IMR-90 (cell line): ENCODE results near the gene CBR1. TPM values are rescaled to one million over a fixed set of nuclear protein-coding genes. Genes with fewer than 3 reads are reported as not detected.

Experiments used
- ATAC-seq: fragments of 200-7000 bp; cut with Tn5 transposase; 2 replicates; pipeline ENCODE4 v1.9.1; 2020; ENCODE audit warnings: low read depth, mild to moderate bottlenecking, moderate library complexity
- BruUV-seq: library from RNA; stranded (reverse); fragments of 400-500 nt; replicated peaks from 2 replicates; lab custom pipeline; 2021; lab: Mats Ljungman, UMichigan
- CTCF ChIA-PET: fragments of 300-600 bp; formaldehyde crosslinking; extraction: SDS; loops from one replicate; lab custom pipeline; 2021; ENCODE audit warnings: antibody characterized with exemption; lab: Yijun Ruan, JAX
- POLR2A ChIA-PET: fragments of 300-600 bp; sonication (Branson Sonifier 250); formaldehyde crosslinking; loops from one replicate; lab custom pipeline; 2022; ENCODE audit warnings: antibody characterized with exemption; ENCODE audit not compliant: unreplicated experiment; lab: Charles Lee
- DNase-seq: peaks from one replicate; pipeline ENCODE4 v3.0.0; 2013
- H2AFZ ChIP-seq: replicated peaks from 2 replicates; pipeline ENCODE3; 2013; ENCODE audit warnings: low read length, mild to moderate bottlenecking; ENCODE audit not compliant: poor library complexity
- H2AK5ac ChIP-seq: 2 replicates; pipeline ENCODE4 v1.6.1; 2013; ENCODE audit warnings: low read depth, low read length, inconsistent platforms
- H2AK9ac ChIP-seq: replicated peaks from 2 replicates; pipeline ENCODE3; 2013; ENCODE audit warnings: mild to moderate bottlenecking, low read depth, low read length, moderate library complexity; ENCODE audit not compliant: poor library complexity
- H2BK120ac ChIP-seq: 2 replicates; pipeline ENCODE4 v1.6.1; 2013; ENCODE audit warnings: low read depth, low read length, inconsistent platforms
- H2BK15ac ChIP-seq: 3 replicates; pipeline ENCODE4 v1.6.1; 2013; ENCODE audit warnings: low read depth, low read length, inconsistent platforms
- H2BK20ac ChIP-seq: 2 replicates; pipeline ENCODE4 v1.6.1; 2013; ENCODE audit warnings: low read depth, mild to moderate bottlenecking, inconsistent platforms, low read length, moderate library complexity
- H2BK5ac ChIP-seq: 2 replicates; pipeline ENCODE4 v1.6.1; 2013; ENCODE audit warnings: mild to moderate bottlenecking, low read depth, low read length, inconsistent platforms; ENCODE audit not compliant: poor library complexity, severe bottlenecking
- H3K14ac ChIP-seq: replicated peaks from 2 replicates; pipeline ENCODE4 v1.6.1; 2013; ENCODE audit warnings: low read depth, low read length, inconsistent platforms
- H3K18ac ChIP-seq: 2 replicates; pipeline ENCODE4 v1.6.1; 2013; ENCODE audit warnings: low read depth, low read length, control low read depth
- H3K23ac ChIP-seq: 2 replicates; pipeline ENCODE4 v1.6.1; 2013; ENCODE audit warnings: low read depth, low read length, inconsistent platforms
- H3K27ac ChIP-seq: 2 replicates; pipeline ENCODE4 v1.5.1; 2013; ENCODE audit warnings: mild to moderate bottlenecking, control low read depth, low read length; ENCODE audit not compliant: insufficient read depth
- H3K27me3 ChIP-seq: 2 replicates; pipeline ENCODE4 v1.6.1; 2013; ENCODE audit warnings: low read length; ENCODE audit not compliant: control insufficient read depth, insufficient read depth
- H3K36me3 ChIP-seq: 2 replicates; pipeline ENCODE4 v1.6.1; 2013; ENCODE audit warnings: low read length, mixed read lengths; ENCODE audit not compliant: control insufficient read depth, insufficient read depth
- H3K4ac ChIP-seq: 2 replicates; pipeline ENCODE4 v1.6.1; 2013; ENCODE audit warnings: low read depth, low read length, inconsistent platforms
- H3K4me1 ChIP-seq: 2 replicates; pipeline ENCODE4 v1.6.1; 2013; ENCODE audit warnings: low read length, mixed read lengths; ENCODE audit not compliant: control insufficient read depth, insufficient read depth
- H3K4me2 ChIP-seq: 2 replicates; pipeline ENCODE4 v1.6.1; 2013; ENCODE audit warnings: low read depth, mild to moderate bottlenecking, control low read depth, low read length, moderate library complexity
- H3K4me3 ChIP-seq: 2 replicates; pipeline ENCODE4 v1.5.1; 2013; ENCODE audit warnings: low read depth, mild to moderate bottlenecking, control low read depth, low read length, moderate library complexity; ENCODE audit not compliant: insufficient read depth
- H3K56ac ChIP-seq: 2 replicates; pipeline ENCODE4 v1.6.1; 2013; ENCODE audit warnings: low read length, inconsistent platforms; ENCODE audit not compliant: insufficient read depth; ENCODE audit errors: extremely low read depth
- H3K79me1 ChIP-seq, 2 experiments: 2 replicates each; pipeline ENCODE4 v1.6.1; 2013; ENCODE audit warnings: low read length in 2 of 2, inconsistent platforms in 1 of 2, low read depth in 1 of 2
- H3K9ac ChIP-seq: 2 replicates; pipeline ENCODE4 v1.6.1; 2013; ENCODE audit warnings: low read depth, low read length, control low read depth
- H3K9me1 ChIP-seq: 2 replicates; pipeline ENCODE4 v1.6.1; 2013; ENCODE audit warnings: low read length, inconsistent platforms; ENCODE audit not compliant: insufficient read depth
- H3K9me3 ChIP-seq: 2 replicates; pipeline ENCODE4 v1.6.1; 2013; ENCODE audit warnings: low read length; ENCODE audit not compliant: control insufficient read depth, insufficient read depth
- H4K20me1 ChIP-seq: 2 replicates; pipeline ENCODE4 v1.6.1; 2013; ENCODE audit warnings: low read length, inconsistent platforms; ENCODE audit not compliant: insufficient read depth
- H4K5ac ChIP-seq: 2 replicates; pipeline ENCODE4 v1.6.1; 2013; ENCODE audit warnings: mild to moderate bottlenecking, low read depth, low read length, control low read depth
- H4K8ac ChIP-seq, 2 experiments: 2 replicates each; pipeline ENCODE4 v1.6.1; 2013; ENCODE audit warnings: low read depth in 2 of 2, low read length in 2 of 2, control low read depth in 1 of 2, inconsistent platforms in 1 of 2
- H4K91ac ChIP-seq: 2 replicates; pipeline ENCODE4 v1.6.1; 2013; ENCODE audit warnings: low read depth, low read length, inconsistent platforms; ENCODE audit not compliant: insufficient read depth
- CEBPB ChIP-seq: IDR thresholded peaks from 2 replicates; pipeline ENCODE4 v1.6.1; 2012; ENCODE audit warnings: low read depth, low read length, improper control_type of control experiment
- MAFK ChIP-seq: IDR thresholded peaks from 2 replicates; pipeline ENCODE4 v1.6.1; 2012; ENCODE audit warnings: low read depth, low read length, improper control_type of control experiment
- MXI1 ChIP-seq: IDR thresholded peaks from 2 replicates; pipeline ENCODE4 v1.6.1; 2012; ENCODE audit warnings: low read depth, mild to moderate bottlenecking, low read length, moderate library complexity, borderline replicate concordance
- NFE2L2 ChIP-seq: fragments of 150-350 bp; IDR thresholded peaks from 2 replicates; pipeline ENCODE4 v1.6.1; 2016; ENCODE audit warnings: low read depth, mild to moderate bottlenecking, low read length
- RAD21 ChIP-seq: IDR thresholded peaks from 2 replicates; pipeline ENCODE4 v1.6.1; 2012; ENCODE audit warnings: low read length, improper control_type of control experiment
- RCOR1 ChIP-seq: IDR thresholded peaks from 2 replicates; pipeline ENCODE4 v1.6.1; 2012; ENCODE audit warnings: mild to moderate bottlenecking, low read length, improper control_type of control experiment; ENCODE audit not compliant: insufficient replicate concordance
- whole genome bisulfite sequencing, 2 experiments: methylation state at CpG; one replicate each; pipeline versions ENCODE4 v1.1.5 to v1.1.7; 2013; ENCODE audit warnings: missing lambda C conversion rate in 2 of 2; ENCODE audit not compliant: insufficient read length in 1 of 2; ENCODE audit errors: extremely low coverage in 2 of 2; 5-methylcytosine and 5-hydroxymethylcytosine counted together
- dilution Hi-C: fragments of 300-500 bp; cut with HindIII; formaldehyde crosslinking; loops from one replicate; pipeline ENCODE4 v1.14.3; 2018; ENCODE audit warnings: low sequenced_read_pairs; ENCODE audit not compliant: unreplicated experiment
- in situ Hi-C: fragments of 300-500 bp; cut with MboI; formaldehyde crosslinking; loops from 3 replicates; pipeline ENCODE4 v1.14.3; 2019; ENCODE audit warnings: low sequenced_read_pairs, inconsistent platforms, mixed read lengths
- intact Hi-C: fragments of 100-400 bp; cut with micrococcal nuclease; formaldehyde crosslinking; loops from 2 replicates; pipeline ENCODE4 v1.10.0; 2022
- polyA plus RNA-seq, 3 experiments: library from polyadenylated mRNA; depleted of rRNA; stranded (reverse); fragments of >200 nt; gene quantifications; 2 replicates each; pipeline ENCODE4 v1.2.3, GENCODE V29; 2012; ENCODE audit warnings: low replicate concordance in 1 of 3
- total RNA-seq: library from RNA; depleted of rRNA; stranded (reverse); fragments of >200 nt; gene quantifications from 2 replicates; pipeline ENCODE4 v1.2.3, GENCODE V29; 2012
- TF ChIP-seq, protein P1 (sequence below): conservative IDR thresholded peaks from 2 replicates; pipeline ENCODE4 v1.5.1; 2012; ENCODE audit warnings: mild to moderate bottlenecking, low read depth, low read length, improper control_type of control experiment
- TF ChIP-seq, protein P2 (sequence below): fragments of 150-350 bp; IDR thresholded peaks from 2 replicates; pipeline ENCODE4 v1.6.1; 2017; ENCODE audit warnings: mild to moderate bottlenecking, antibody characterized with exemption, low read length, low read depth
- TF ChIP-seq, protein P3 (sequence below): fragments of 150-350 bp; IDR thresholded peaks from 2 replicates; pipeline ENCODE4 v1.6.1; 2016; ENCODE audit warnings: low read depth, mild to moderate bottlenecking, low read length, moderate library complexity, borderline replicate concordance

CBR1 gene
- total and polyA plus RNA-seq, 2 of the 4 experiments (the other 2 are of a cell fraction) = 122 to 222 TPM

DNA sequence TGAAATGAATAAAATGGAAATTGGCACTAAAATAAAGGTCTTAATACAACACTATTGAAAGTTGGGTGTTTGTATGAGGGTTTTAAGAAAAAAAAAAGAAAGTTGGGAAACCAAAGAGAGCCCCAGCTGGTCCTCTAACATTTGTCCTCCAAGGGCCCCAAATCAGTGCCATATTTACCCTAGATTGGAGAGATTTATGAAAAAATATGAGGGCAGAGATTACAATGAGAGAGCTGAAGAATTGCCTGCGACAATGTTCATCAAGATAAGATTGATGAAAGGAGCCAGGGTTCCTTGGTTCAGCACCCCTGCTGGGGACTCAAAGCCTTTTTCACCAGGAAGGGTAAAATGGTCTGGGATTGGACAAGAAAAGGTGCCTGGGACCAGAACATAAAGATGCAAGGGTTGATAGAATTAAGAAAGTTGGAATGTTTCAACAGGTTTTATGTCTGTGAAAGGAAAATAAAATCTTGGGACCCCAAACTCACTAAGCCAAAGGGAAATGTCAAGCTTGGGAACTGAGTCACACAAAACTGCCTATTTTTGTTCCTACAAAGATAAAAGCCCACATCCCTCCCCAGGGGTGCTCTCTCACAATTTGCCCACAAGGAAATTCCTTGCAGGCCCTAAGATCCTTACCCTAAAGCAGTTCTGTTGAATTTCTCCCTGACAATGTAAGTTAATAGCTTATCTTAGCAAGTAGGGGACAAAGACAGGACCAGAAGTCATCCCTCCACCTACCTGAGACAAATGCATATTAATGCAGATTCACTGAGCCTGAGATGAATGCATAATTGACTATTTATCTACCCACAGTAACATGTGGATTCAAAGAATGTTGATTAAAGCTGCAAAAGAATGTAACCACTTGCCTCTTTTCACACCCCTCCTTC is 26.8 kb downstream of the CBR1 start:
- no TSS peak for BruUV-seq
- Histone ChIP-seq H3K23ac (no peak overlapping the region), H3K4me1 (no peaks in the 10 kb centered on the region), H2BK5ac (no peak overlapping the region), H3K36me3 (no peaks in the 10 kb centered on the region), H3K9me3 (peaks cover 11% of the 10 kb centered on the region), H3K18ac (no peak overlapping the region), H2AFZ (no peak overlapping the region), H3K14ac (no peak overlapping the region), H4K8ac (no peak overlapping the region), H3K56ac (no peak overlapping the region), H3K9ac (no peak overlapping the region), H4K91ac (no peak overlapping the region), H4K5ac (no peak overlapping the region), H3K27ac (no peak overlapping the region), H2BK15ac (no peak overlapping the region), H3K4ac (no peak overlapping the region), H2AK9ac (no peak overlapping the region), H3K9me1 (no peaks in the 10 kb centered on the region), H3K4me2 (no peak overlapping the region), H2BK20ac (no peak overlapping the region), H3K27me3 (peaks cover 27% of the 10 kb centered on the region), H3K4me3 (no peak overlapping the region), H4K20me1 (no peaks in the 10 kb centered on the region), H2AK5ac (no peak overlapping the region), H3K79me1 (no peaks in the 10 kb centered on the region), H2BK120ac (no peak overlapping the region)
- 0% methylated on average over 1 of the region's 1 CpG; no CpG with 5 or more reads in 1 of the 2 experiments for WGBS, 2 experiments
- ATAC-seq (no peak), DNase-seq (no peak)
- TF ChIP-seq NFE2L2 (no peak), RCOR1 (no peak), MAFK (no peak), MXI1 (no peak), CEBPB (no peak), RAD21 (no peak)
- TF ChIP-seq, protein P1, sequence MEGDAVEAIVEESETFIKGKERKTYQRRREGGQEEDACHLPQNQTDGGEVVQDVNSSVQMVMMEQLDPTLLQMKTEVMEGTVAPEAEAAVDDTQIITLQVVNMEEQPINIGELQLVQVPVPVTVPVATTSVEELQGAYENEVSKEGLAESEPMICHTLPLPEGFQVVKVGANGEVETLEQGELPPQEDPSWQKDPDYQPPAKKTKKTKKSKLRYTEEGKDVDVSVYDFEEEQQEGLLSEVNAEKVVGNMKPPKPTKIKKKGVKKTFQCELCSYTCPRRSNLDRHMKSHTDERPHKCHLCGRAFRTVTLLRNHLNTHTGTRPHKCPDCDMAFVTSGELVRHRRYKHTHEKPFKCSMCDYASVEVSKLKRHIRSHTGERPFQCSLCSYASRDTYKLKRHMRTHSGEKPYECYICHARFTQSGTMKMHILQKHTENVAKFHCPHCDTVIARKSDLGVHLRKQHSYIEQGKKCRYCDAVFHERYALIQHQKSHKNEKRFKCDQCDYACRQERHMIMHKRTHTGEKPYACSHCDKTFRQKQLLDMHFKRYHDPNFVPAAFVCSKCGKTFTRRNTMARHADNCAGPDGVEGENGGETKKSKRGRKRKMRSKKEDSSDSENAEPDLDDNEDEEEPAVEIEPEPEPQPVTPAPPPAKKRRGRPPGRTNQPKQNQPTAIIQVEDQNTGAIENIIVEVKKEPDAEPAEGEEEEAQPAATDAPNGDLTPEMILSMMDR = no peak
- TF ChIP-seq, protein P2, sequence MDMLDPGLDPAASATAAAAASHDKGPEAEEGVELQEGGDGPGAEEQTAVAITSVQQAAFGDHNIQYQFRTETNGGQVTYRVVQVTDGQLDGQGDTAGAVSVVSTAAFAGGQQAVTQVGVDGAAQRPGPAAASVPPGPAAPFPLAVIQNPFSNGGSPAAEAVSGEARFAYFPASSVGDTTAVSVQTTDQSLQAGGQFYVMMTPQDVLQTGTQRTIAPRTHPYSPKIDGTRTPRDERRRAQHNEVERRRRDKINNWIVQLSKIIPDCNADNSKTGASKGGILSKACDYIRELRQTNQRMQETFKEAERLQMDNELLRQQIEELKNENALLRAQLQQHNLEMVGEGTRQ = no peak
- TF ChIP-seq, protein P3, sequence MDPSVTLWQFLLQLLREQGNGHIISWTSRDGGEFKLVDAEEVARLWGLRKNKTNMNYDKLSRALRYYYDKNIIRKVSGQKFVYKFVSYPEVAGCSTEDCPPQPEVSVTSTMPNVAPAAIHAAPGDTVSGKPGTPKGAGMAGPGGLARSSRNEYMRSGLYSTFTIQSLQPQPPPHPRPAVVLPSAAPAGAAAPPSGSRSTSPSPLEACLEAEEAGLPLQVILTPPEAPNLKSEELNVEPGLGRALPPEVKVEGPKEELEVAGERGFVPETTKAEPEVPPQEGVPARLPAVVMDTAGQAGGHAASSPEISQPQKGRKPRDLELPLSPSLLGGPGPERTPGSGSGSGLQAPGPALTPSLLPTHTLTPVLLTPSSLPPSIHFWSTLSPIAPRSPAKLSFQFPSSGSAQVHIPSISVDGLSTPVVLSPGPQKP = no peak
- POLR2A ChIA-PET = interaction anchor here (1.0 kb wide), 1 partner anchor 27 kb away, joined by 3 read pairs; the partner anchor contains the start of gene CBR1
- in situ Hi-C loops (no loop called here), dilution Hi-C loops (no loop called here), intact Hi-C loops (no loop called here)
- CTCF ChIA-PET = interaction anchor here (0.7 kb wide), 1 partner anchor 467 kb away, joined by 7 read pairs; no protein-coding TSS in a partner anchor
